HG03196 (cell line): Measurements from ENCODE around the gene KDELR3.

Experiments used
- ATAC-seq: cut with Tn5 transposase; IDR thresholded peaks from one replicate; pipeline ENCODE4 v1.9.1; 2021; ENCODE audit not compliant: unreplicated experiment

KDELR3 gene

GRCh38 chr22:38510416-38510970, 42.6 kb downstream of the KDELR3 start:
- ATAC-seq = no peak

- ATAC-seq = no peak
Observed at GRCh38 chr22:38513063-38513462, 45.2 kb downstream of the KDELR3 start.

- no peak for ATAC-seq
Observed at GRCh38 chr22:38518620-38519019, 50.7 kb downstream of the KDELR3 start.

GRCh38 chr22:38519453-38520250, 51.8 kb downstream of the KDELR3 start:
- ATAC-seq = no peak

GRCh38 chr22:38523029-38523428, 55.1 kb downstream of the KDELR3 start:
- no peak for ATAC-seq

GRCh38 chr22:38523479-38523878, 55.6 kb downstream of the KDELR3 start:
- no peak for ATAC-seq

- no peak for ATAC-seq
Observed at GRCh38 chr22:38524429-38524828, 56.5 kb downstream of the KDELR3 start.

GRCh38 chr22:38531251-38531938, 63.5 kb downstream of the KDELR3 start:
- ATAC-seq = no peak
